H7 (cell line): ENCODE results near the gene SPECC1. TPM values are rescaled to one million over a fixed set of nuclear protein-coding genes. Genes with fewer than 3 reads are reported as not detected.
"Not testable (repeated sequence)": the region's sequence is repeated elsewhere in the genome, so short reads cannot be mapped to it uniquely, and the experiment has no call there.

ENCODE experiments used
- DNase-seq: peaks from one replicate; pipeline ENCODE4 v3.0.0; 2012
- H3K27me3 ChIP-seq: 2 replicates; pipeline ENCODE4 v1.6.0; 2011; ENCODE audit warnings: mild to moderate bottlenecking, low read length; ENCODE audit not compliant: control insufficient read depth, insufficient read depth
- H3K36me3 ChIP-seq: replicated peaks from 2 replicates; pipeline ENCODE4 v1.5.1; 2011; ENCODE audit warnings: low read length; ENCODE audit not compliant: control insufficient read depth, insufficient read depth
- H3K4me3 ChIP-seq: 2 replicates; pipeline ENCODE4 v1.5.1; 2011; ENCODE audit warnings: low read depth, mild to moderate bottlenecking, control low read depth, low read length, moderate library complexity; ENCODE audit not compliant: insufficient read depth
- total RNA-seq: library from RNA; depleted of rRNA; stranded (reverse); fragments of >200 nt; shearing (Covaris generic); gene quantifications from 2 replicates; pipeline ENCODE4 v1.2.3, GENCODE V29; 2014

The SPECC1 gene
- total RNA-seq, 1 experiment from 2014 or later = 54.1 TPM

- DNase-seq = no peak
- Histone ChIP-seq H3K27me3 (no peaks in the 10 kb centered on the region), H3K36me3 (no peaks in the 10 kb centered on the region), H3K4me3 (no peak overlapping the region)
Measured at GRCh38 chr17:20142268-20142667, 133.1 kb downstream of the SPECC1 start.

- Histone ChIP-seq H3K27me3 (no peaks in the 10 kb centered on the region), H3K4me3 (no peak overlapping the region), H3K36me3 (no peaks in the 10 kb centered on the region)
- peak; percentile 35 for DNase-seq
Measured at GRCh38 chr17:20143740-20144139, 134.6 kb downstream of the SPECC1 start.

GRCh38 chr17:20145567-20145966 is 136.4 kb downstream of the SPECC1 start:
- H3K4me3 ChIP-seq = no peak overlapping the region
- H3K27me3 ChIP-seq = no peaks in the 10 kb centered on the region
- DNase-seq = no peak
- no peaks in the 10 kb centered on the region for H3K36me3 ChIP-seq

GRCh38 chr17:20149251-20149650 is 140.1 kb downstream of the SPECC1 start:
- DNase-seq = no peak
- H3K36me3 ChIP-seq = no peaks in the 10 kb centered on the region
- H3K4me3 ChIP-seq = no peak overlapping the region
- no peaks in the 10 kb centered on the region; the same call in 1 of the 2 replicates for H3K27me3 ChIP-seq

GRCh38 chr17:20151174-20151573 is 142.0 kb downstream of the SPECC1 start:
- no peak for DNase-seq
- Histone ChIP-seq H3K36me3 (no peaks in the 10 kb centered on the region), H3K4me3 (no peak overlapping the region), H3K27me3 (peaks cover 7% of the 10 kb centered on the region)

- DNase-seq = no peak
- no peak overlapping the region for H3K4me3 ChIP-seq
- H3K36me3 ChIP-seq = no peaks in the 10 kb centered on the region
- H3K27me3 ChIP-seq = peaks cover 7% of the 10 kb centered on the region
Measured at GRCh38 chr17:20153231-20153630, 144.1 kb downstream of the SPECC1 start.

- H3K36me3 ChIP-seq = no peaks in the 10 kb centered on the region; the same call in 1 of the 2 replicates
- H3K4me3 ChIP-seq = no peak overlapping the region
- DNase-seq = no peak
- H3K27me3 ChIP-seq = peaks cover 7% of the 10 kb centered on the region
Measured at GRCh38 chr17:20154286-20155000, 145.3 kb downstream of the SPECC1 start.

- H3K4me3 ChIP-seq = peak overlapping the region; percentile 75
- DNase-seq = peak; percentile 98
- no peaks in the 10 kb centered on the region; the same call in 1 of the 2 replicates for H3K36me3 ChIP-seq
- peaks cover 7% of the 10 kb centered on the region for H3K27me3 ChIP-seq
Measured at GRCh38 chr17:20155258-20156195, 146.4 kb downstream of the SPECC1 start.

- H3K4me3 ChIP-seq = peak overlapping the region; percentile 75
- peaks cover 7% of the 10 kb centered on the region for H3K27me3 ChIP-seq
- peak; percentile 92 for DNase-seq
- H3K36me3 ChIP-seq = no peaks in the 10 kb centered on the region; the same call in 1 of the 2 replicates
Measured at GRCh38 chr17:20156196-20157000, 147.2 kb downstream of the SPECC1 start.

- peak; percentile 60 for DNase-seq
- Histone ChIP-seq H3K4me3 (peak overlapping the region; percentile 75), H3K36me3 (no peaks in the 10 kb centered on the region; the same call in 1 of the 2 replicates), H3K27me3 (peaks cover 7% of the 10 kb centered on the region)
Measured at GRCh38 chr17:20157001-20157310, 147.8 kb downstream of the SPECC1 start.

- H3K4me3 ChIP-seq = no peak overlapping the region
- H3K27me3 ChIP-seq = peaks cover 7% of the 10 kb centered on the region
- no peak for DNase-seq
- H3K36me3 ChIP-seq = no peaks in the 10 kb centered on the region; the same call in 1 of the 2 replicates
Measured at GRCh38 chr17:20158580-20158979, 149.4 kb downstream of the SPECC1 start.

GRCh38 chr17:20159406-20160069 is 150.4 kb downstream of the SPECC1 start:
- Histone ChIP-seq H3K36me3 (no peaks in the 10 kb centered on the region; the same call in 1 of the 2 replicates), H3K27me3 (peaks cover 5% of the 10 kb centered on the region), H3K4me3 (no peak overlapping the region)
- no peak for DNase-seq

- not testable (repeated sequence) for H3K27me3 ChIP-seq, H3K36me3 ChIP-seq, DNase-seq, H3K4me3 ChIP-seq
Measured at GRCh38 chr17:20165516-20165915, 156.4 kb downstream of the SPECC1 start.

GRCh38 chr17:20170085-20170484 is 160.9 kb downstream of the SPECC1 start:
- H3K36me3 ChIP-seq = no peaks in the 10 kb centered on the region
- H3K27me3 ChIP-seq = no peaks in the 10 kb centered on the region
- H3K4me3 ChIP-seq = no peak overlapping the region
- DNase-seq = no peak
